Measurements from ENCODE around the gene CAMK1D.

Gene CAMK1D

GRCh38 chr10:12377658-12378290 lies 28.4 kb downstream of the CAMK1D start:
- peak; percentile 29 for DNase-seq

- no peak for DNase-seq
Measured at GRCh38 chr10:12380999-12381398, 31.7 kb downstream of the CAMK1D start.

GRCh38 chr10:12381536-12382156 lies 32.3 kb downstream of the CAMK1D start:
- DNase-seq: peak; percentile 32

GRCh38 chr10:12382157-12382548 lies 32.8 kb downstream of the CAMK1D start:
- no peak for DNase-seq

DNA sequence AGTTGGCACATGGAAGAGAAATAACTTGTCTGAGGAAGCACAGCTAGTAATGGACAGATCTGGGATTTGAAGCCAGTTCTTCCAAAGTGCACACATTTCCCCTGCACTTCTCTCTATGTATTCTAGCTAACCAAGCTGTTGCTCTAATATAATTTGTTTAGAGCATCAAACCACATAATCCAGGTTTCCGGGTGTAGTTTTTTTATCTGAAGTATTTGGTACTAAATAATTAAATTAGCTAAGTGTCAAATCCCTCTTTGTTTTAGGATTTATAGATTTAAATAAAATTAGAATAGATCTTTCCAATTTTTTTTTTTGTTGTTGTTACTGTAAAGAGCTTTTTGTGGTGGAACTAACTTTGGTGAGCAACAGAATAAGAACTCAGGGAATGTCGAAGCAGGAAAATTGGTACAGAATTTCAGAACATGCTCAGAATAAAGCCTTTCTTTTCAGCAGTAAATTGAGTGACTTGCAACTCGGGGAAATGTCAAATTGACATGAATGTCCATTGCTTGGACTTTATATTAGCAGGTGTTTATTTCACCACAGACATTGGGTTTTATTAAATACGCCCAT lies 33.7 kb downstream of the CAMK1D start:
- DNase-seq: no peak

DNA sequence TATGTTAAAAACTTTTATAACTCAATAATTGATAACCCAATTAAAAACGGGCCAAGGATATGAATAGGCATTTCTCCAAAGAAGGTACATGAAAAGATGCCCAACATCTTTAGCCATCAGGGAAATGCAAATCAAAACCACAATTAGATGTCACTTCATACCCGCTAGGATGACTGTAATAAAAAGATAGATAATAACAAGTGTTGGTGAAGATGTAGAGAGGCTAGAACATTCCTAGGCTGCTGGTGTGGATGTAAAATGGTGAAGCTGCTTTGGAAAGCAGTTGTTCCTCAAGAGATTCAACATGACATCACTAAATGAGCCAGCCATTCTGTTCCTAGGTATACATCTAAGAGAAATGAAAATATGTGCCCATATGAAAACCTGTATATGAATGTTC lies 35.6 kb downstream of the CAMK1D start:
- no peak for DNase-seq

GRCh38 chr10:12387561-12388210 lies 38.3 kb downstream of the CAMK1D start:
- no peak for DNase-seq

GRCh38 chr10:12388671-12389070 lies 39.3 kb downstream of the CAMK1D start:
- DNase-seq: no peak

- DNase-seq: no peak
Measured at GRCh38 chr10:12389154-12389734, 39.9 kb downstream of the CAMK1D start.

GRCh38 chr10:12390733-12391132 lies 41.4 kb downstream of the CAMK1D start:
- DNase-seq: no peak

- DNase-seq: no peak
Measured at GRCh38 chr10:12391206-12391605, 41.9 kb downstream of the CAMK1D start.

DNA sequence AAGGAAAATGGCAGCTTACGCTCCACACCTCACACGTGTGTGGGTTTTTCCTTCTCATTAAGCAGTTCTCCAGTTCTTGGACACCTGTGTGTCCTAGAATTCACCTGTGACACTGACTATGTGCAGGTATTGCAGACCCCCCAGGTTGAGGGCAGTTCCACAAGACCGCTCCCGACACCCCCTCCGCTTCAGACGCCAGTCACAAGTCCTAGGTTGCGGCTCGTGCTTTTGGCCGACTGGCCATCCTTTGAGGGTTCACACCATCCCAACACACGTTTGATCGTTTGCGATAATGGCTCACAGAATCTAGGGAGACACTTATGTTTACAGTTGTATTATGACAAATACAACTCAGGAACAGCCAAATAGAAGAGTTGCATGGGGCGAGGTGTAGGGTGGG lies 44.5 kb downstream of the CAMK1D start:
- no peak for DNase-seq

DNA sequence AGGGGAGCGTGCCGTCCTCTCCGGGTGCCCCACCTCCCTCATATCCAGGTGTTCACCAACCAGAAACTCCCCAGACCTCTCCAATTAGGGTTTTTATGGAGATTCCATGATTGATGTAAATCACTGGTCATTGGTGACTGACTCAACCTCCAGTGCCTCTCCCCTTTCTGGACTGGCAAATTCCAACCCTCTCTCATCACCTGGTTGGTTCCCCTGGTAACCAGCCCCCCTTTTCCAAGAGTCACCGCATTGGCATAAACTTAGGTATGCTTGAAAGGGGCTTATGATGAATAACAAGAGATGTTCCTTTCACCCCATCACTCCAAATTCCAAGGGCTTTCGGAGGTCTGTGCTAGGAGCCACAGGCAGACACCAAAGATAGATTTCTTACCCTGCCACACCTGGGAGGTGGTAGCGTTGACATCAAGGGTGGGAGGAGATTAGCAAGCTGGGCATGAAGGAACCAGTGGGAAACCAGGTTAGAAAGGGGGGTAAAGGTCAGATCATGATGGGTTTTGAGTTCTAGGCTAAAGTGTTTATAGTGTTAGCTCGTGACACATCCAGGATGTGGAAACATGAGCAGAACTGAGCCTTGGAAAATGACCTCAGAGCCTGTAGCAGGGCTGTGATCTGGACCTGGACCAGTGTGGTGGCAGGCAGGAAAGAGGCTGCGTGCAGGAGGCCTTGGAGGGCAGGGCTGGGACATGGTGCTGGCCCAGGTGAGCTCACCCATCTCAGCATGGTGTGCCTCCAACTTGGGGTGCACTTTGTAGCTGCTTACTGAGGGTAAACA lies 45.1 kb downstream of the CAMK1D start:
- DNase-seq: no peak

- no peak for DNase-seq
Measured at GRCh38 chr10:12396093-12396492, 46.7 kb downstream of the CAMK1D start.

GRCh38 chr10:12396567-12396966 lies 47.2 kb downstream of the CAMK1D start:
- DNase-seq: no peak

DNA sequence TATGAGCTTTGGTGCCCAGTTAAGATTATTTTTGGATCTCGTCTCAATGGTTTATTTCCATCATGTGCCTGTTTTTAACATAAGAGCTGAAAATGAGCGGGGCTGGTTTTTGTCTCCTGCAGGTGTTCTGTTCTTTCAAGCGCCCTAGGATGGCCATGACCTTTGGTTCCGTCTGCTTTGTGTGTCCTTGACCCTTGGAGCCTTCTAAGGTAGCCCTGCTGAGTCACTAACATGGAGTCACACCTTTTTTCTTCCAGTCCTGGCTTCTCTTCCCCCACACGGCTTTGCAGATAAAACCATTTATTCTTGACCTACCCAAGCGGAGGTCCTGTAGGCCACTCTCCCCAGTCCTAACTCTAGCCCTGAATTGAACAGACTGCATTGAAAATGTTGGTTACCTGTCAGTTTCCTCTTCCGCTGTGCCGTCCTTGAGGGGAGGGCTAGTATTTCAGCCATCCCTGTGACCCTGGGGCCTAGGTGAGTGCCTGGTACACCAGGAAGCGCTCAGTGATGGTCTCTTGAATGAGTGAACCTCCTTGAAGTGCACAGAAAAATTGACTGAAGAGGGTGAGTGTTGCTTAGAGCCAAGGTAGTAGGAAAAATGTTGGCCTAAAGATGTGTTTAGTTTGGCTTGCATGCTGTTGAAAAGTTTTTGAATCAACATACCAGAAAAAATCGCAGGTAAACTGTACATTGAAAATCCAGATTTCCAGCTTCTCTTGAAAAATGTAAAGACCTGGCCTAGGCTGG lies 48.0 kb downstream of the CAMK1D start:
- no peak for DNase-seq

DNA sequence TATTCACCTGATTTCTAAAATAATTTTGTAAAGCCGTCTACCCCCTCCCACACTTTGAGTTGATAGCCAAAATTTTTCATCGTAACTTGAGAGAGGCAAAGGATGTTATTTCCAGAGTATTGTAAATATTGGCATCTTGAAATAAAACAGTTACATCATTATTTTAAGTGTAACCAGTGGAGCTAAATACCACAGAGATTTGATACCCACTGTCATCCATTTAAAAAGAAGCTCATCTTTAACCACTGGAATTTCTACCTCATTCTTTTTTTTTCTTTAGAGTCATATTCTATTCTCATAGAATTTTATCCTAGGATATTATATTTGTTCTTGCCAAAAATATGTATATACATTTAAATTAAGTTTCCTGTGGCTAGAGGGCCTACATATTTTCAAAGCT lies 48.6 kb downstream of the CAMK1D start:
- DNase-seq: no peak

GRCh38 chr10:12400266-12400931 lies 51.1 kb downstream of the CAMK1D start:
- no peak for DNase-seq

DNA sequence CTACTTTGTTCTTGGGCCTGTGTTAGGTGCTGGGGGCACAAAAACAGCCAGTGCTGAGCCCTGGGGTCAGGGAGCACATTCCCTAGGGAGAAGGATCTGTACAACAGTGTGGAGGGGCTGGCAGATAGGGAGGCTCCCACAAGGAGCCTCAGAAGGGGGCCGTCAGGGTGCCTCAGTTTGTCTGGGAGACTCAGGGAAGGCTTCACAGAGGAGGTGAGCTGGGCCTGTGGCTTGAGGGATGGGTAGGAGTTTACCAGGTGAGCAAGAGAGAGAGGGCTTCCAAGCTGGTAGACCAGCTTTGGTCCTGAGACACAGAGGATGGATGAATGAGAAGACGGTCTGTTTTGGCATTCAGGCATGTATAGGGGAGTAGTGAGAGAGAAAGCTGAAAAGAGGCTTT lies 52.1 kb downstream of the CAMK1D start:
- DNase-seq: no peak

DNA sequence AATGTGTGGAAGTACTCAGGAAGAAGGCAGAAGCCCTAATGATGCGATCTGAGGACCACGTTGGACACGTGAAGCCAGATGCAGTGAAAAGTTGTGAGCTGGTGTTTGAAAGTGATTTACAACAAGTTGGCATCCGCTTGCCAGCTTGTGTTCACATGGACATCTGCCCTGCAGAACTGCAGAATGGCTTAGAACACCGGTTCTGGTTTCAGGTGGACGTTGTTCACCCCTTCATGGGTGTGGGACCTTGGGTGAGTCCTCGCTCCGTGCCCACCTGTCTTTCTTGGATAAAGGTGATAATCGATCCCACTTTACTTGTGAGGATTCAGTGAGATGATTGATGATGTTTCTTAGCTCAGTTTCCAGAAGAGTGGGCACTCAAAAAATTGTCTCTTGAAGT lies 53.8 kb downstream of the CAMK1D start:
- no peak for DNase-seq
